Measurements from ENCODE around the gene TSPAN18. TPM values are rescaled to one million over a fixed set of nuclear protein-coding genes. Genes with fewer than 3 reads are reported as not detected.

TSPAN18 gene
- total RNA-seq, 2 donors from 2014 or later: 2.0 to 7.7 TPM

DNA sequence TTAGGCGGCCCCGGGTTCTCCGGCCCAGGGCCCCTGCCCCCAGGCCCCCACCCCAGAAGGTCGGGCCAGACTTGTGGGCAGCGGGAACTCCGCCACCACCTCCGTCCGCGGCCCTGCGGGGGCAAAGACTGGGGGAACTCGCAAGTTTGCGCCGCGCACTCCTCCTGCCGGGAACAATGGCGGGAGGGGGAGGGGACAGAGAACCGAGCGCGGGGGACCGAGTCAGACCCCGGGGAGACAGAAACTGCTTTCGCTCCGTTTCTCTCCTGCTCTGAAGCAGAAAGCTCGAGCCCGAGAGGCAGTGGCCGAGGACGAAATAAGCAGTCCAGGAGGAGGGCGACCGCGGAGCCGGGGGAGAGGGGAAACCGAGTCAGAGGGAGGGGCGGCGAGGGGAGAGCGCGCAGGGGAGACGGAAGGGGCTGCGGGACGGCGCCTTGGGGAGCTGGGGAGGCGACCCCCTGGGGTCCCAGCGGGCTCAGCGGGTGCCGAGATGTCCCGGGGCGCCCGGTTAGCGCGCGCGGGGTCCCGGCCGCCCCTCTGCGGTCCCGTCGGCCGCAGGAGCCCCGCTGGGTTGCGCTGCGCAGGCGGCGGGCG, 223.4 kb downstream of the TSPAN18 start:
- peak overlapping the region; percentile 98 for H3K4me3 ChIP-seq
- H3K27ac ChIP-seq: peak overlapping the region; percentile 22 to 49
- H3K27me3 ChIP-seq (replicated peaks; ENCODE audit: insufficient read depth): no peaks in the 10 kb centered on the region
- no peaks in the 10 kb centered on the region for H3K36me3 ChIP-seq
- peaks cover 0 to 12% of the 10 kb centered on the region in 2 donors for H3K4me1 ChIP-seq (ENCODE audit: control insufficient read depth in 1 of 2, low read depth in 2 of 2)
- TF ChIP-seq CTCF (IDR thresholded peaks at IDR 0.05): no peak
- no peak for DNase-seq (ENCODE audit: low spot score)
- no peak for ATAC-seq (ENCODE audit: insufficient number of reproducible peaks, low FRiP score, low read depth)
- H3K9me3 ChIP-seq: no peaks in the 10 kb centered on the region

DNA sequence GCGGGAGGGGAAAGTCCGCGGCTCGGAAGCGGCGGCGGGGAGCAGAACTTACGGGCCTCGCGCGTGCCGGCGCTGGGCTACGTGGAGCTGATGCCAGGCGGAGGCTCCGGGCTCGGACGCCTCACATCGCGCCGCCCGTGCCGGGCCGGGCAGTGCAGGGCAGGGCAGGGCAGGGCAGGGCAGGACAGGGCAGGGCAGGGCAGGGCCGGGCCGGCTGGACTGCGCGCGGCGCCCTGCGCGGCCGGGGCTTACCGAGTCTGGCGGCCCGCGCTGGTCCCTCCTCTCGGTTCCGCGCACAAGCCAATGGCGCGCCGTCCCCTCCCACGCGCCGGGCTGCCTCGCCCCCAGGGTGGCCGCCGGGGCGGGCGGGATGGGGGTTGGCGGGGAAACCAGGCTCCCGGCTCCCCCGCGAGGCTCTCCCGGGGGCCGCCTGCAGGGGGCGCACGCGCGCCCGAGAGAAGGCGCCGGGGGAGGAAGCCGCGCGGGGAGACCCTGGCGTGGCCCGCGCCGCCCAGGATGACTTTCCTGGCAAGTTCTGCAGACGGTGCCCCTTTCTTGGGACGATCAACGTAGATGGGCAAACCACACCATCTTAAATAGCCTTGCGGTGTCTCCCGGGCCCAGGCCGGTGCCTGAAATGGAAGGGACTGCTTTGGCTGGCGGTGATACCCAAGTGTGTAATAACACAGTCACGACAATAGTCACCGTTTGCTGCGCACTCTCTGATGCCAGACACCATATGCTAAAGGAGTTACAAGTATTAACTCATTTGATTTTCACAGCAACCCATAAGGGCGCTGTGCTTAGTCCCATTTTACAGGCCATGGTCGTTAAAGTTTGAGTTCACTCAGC, 224.1 kb downstream of the TSPAN18 start, which contains the start of gene TP53I11:
Gene TP53I11 (minus strand): TSS at position 259 of the 852 bp plus-strand sequence. CDS start 12,548 bp downstream, outside the sequence.
- no peak for DNase-seq (ENCODE audit: low spot score)
- TF ChIP-seq CTCF (IDR thresholded peaks at IDR 0.05): peak; percentile 65

DNA sequence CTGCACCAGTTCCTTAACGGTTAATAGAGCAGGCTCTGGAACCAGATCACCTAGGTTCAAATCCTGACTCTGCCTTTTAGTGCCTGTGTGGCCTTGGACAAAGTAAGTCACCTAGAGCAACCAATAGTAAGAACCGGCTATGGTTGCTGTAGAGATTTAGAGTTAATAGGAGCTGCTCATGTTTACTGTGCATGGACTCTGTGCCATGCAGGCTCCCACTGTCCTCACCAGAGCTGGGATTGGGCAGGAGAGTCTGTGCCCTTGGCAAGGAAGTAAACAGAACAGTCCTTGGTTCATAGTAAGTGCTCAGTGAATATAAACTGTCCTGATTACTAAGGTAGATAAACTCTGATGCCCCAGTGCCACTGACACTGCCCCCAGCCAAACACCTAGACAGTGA, 225.3 kb downstream of the TSPAN18 start:
- TF ChIP-seq CTCF (IDR thresholded peaks at IDR 0.05): no peak
- no peak overlapping the region for H3K27ac ChIP-seq
- no peak for ATAC-seq (ENCODE audit: insufficient number of reproducible peaks, low FRiP score, low read depth)
- H3K9me3 ChIP-seq: no peaks in the 10 kb centered on the region
- no peaks in the 10 kb centered on the region for H3K36me3 ChIP-seq
- no peak for DNase-seq (ENCODE audit: low spot score)
- no peak overlapping the region for H3K4me3 ChIP-seq
- peaks cover 0 to 12% of the 10 kb centered on the region in 2 donors for H3K4me1 ChIP-seq (ENCODE audit: control insufficient read depth in 1 of 2, low read depth in 2 of 2)
- peaks cover 6% of the 10 kb centered on the region for H3K27me3 ChIP-seq (replicated peaks; ENCODE audit: insufficient read depth)

More for the DNA sequence above, 224.1 kb downstream of the TSPAN18 start, which contains the start of gene TP53I11:
- peak within 1 kb of the TSS; percentile 98 for H3K4me3 ChIP-seq
- H3K27ac ChIP-seq: peak within 1 kb of the TSS; percentile 22 to 49
- H3K9me3 ChIP-seq: no peaks in the 10 kb centered on the region
- no peaks in the 10 kb centered on the region for H3K27me3 ChIP-seq (replicated peaks; ENCODE audit: insufficient read depth)
- no peaks in the 10 kb centered on the region for H3K36me3 ChIP-seq
- H3K4me1 ChIP-seq (ENCODE audit: control insufficient read depth in 1 of 2, low read depth in 2 of 2): peaks cover 0 to 12% of the 10 kb centered on the region in 2 donors
- peak; percentile 52 for ATAC-seq (ENCODE audit: insufficient number of reproducible peaks, low FRiP score, low read depth)

GRCh38 chr11:44952500-44953260, 225.9 kb downstream of the TSPAN18 start:
- Histone ChIP-seq H3K36me3 (no peaks in the 10 kb centered on the region), H3K4me3 (no peak overlapping the region), H3K27me3 (replicated peaks; ENCODE audit: insufficient read depth) (peaks cover 7% of the 10 kb centered on the region), H3K27ac (no peak overlapping the region), H3K9me3 (no peaks in the 10 kb centered on the region), H3K4me1 (ENCODE audit: control insufficient read depth in 1 of 2, low read depth in 2 of 2) (peaks cover 0 to 12% of the 10 kb centered on the region in 2 donors)
- DNase-seq (ENCODE audit: low spot score) (no peak), ATAC-seq (ENCODE audit: insufficient number of reproducible peaks, low FRiP score, low read depth) (no peak)
- TF ChIP-seq CTCF (IDR thresholded peaks at IDR 0.05): no peak
